Measurements from ENCODE around the gene TOPBP1.

DNA sequence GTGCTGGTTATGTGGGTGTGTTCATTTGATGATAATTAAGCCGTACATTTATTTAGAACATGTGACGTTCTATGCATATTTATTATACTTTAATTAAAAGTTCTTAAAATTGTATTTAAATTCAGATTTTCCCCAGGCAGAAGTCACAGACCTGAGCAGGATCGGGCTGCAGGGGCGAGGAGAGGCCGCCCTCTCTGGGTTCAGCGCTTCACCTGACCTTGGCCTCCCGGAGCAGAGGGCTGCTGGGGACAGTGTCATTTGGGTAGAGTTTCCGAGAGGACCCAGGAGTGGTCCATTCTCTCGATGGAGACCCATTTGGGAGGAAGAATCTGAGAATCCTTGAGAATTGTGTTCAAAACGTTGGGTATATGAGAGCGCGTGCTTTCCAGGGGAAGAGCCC is 12.0 kb upstream of the TOPBP1 start:
- TF ChIP-seq, protein P1, sequence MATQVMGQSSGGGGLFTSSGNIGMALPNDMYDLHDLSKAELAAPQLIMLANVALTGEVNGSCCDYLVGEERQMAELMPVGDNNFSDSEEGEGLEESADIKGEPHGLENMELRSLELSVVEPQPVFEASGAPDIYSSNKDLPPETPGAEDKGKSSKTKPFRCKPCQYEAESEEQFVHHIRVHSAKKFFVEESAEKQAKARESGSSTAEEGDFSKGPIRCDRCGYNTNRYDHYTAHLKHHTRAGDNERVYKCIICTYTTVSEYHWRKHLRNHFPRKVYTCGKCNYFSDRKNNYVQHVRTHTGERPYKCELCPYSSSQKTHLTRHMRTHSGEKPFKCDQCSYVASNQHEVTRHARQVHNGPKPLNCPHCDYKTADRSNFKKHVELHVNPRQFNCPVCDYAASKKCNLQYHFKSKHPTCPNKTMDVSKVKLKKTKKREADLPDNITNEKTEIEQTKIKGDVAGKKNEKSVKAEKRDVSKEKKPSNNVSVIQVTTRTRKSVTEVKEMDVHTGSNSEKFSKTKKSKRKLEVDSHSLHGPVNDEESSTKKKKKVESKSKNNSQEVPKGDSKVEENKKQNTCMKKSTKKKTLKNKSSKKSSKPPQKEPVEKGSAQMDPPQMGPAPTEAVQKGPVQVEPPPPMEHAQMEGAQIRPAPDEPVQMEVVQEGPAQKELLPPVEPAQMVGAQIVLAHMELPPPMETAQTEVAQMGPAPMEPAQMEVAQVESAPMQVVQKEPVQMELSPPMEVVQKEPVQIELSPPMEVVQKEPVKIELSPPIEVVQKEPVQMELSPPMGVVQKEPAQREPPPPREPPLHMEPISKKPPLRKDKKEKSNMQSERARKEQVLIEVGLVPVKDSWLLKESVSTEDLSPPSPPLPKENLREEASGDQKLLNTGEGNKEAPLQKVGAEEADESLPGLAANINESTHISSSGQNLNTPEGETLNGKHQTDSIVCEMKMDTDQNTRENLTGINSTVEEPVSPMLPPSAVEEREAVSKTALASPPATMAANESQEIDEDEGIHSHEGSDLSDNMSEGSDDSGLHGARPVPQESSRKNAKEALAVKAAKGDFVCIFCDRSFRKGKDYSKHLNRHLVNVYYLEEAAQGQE (IDR thresholded peaks at IDR 0.05; ENCODE audit: low read depth), result no peak
- TF ChIP-seq FOXM1 (IDR thresholded peaks at IDR 0.05; ENCODE audit: borderline replicate concordance, low read depth), result no peak
- no peak for TF ChIP-seq EP300 (IDR thresholded peaks at IDR 0.05; ENCODE audit: borderline replicate concordance)
- no peak for TF ChIP-seq TCF12 (IDR thresholded peaks at IDR 0.05; ENCODE audit: low read depth)
- TF ChIP-seq TAF1 (IDR thresholded peaks at IDR 0.05; ENCODE audit: low read depth), result no peak
- no peak for TF ChIP-seq RAD21 (IDR thresholded peaks at IDR 0.05; ENCODE audit: low read depth)
- TF ChIP-seq ZBTB7A (IDR thresholded peaks at IDR 0.05; ENCODE audit: low read depth), result no peak

All from Ishikawa (cell line).